GM12891 (cell line): ENCODE measurements around the gene PHF23.

Experiments
- POLR2A ChIP-seq: IDR thresholded peaks from 2 replicates; pipeline ENCODE4 v1.6.1; 2011; ENCODE audit warnings: low read depth, low read length, control low read depth
- POLR2AphosphoS5 ChIP-seq: IDR thresholded peaks from 2 replicates; pipeline ENCODE4 v1.6.1; 2011; ENCODE audit warnings: low read depth, low read length, control low read depth
- SPI1 ChIP-seq: IDR thresholded peaks from 2 replicates; pipeline ENCODE4 v1.6.1; 2011; ENCODE audit warnings: low read depth, low read length, control low read depth
- TAF1 ChIP-seq: IDR thresholded peaks from 2 replicates; pipeline ENCODE4 v1.6.1; 2011; ENCODE audit warnings: low read depth, low read length, control low read depth

DNA sequence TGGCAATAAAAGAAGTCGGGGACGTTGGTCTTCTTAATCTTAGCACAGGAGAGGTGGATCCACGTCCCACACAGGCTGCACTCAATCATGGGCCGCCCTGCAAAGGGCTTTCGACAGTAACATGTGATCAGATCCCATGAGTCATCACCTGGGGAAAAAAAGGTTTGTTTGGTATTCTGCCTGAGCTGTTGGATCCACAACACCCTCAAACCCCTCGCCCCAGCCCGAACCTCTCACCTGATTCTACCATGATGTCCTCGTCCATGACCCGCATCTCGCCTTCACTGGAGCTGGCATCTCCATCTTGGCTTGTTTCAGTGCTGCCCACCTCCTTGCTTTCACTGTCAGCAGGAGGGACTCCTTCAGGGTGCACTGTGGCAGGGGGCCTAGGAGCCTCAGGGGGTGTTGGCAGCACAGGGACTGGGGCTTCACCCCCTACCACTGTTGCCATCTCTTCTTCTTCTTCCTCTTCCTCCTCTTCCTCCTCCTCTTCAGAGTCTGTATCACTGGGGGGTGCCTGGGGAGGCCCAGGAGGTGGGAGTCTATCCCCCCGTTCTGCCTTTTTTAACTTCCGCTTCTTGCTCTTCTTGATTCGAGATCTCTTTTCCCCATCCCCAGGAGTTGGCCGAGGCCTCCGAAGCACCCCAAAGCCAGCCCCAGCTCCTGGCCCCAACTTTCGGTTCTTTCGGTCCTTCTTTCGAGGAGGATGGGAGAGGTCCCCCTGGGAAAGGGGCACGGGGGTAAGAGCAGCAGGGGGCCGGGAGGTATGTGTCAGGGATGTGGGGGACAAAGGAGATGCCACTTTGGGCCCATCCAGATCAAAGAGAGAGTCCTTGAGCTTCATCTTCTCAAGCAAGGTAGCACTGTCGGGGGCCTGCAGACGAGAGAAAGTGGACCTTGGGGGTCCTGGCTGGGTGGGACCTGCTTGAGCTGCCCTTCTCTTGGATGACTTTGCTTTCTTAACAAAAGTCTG lies 3.3 kb downstream of the PHF23 start:
- TF ChIP-seq POLR2AphosphoS5, result peak; percentile 25; the same call in 1 of the 2 replicates
- no peak for TF ChIP-seq SPI1
- no peak for TF ChIP-seq POLR2A
- TF ChIP-seq TAF1, result no peak
